K562 (cell line): Measurements from ENCODE around the gene KIAA0825. TPM values are rescaled to one million over a fixed set of nuclear protein-coding genes. Genes with fewer than 3 reads are reported as not detected.

Experiments
- ATAC-seq: fragments of 200-7000 bp; cut with Tn5 transposase; 3 replicates; pipeline ENCODE4 v1.9.1; 2020; ENCODE audit warnings: moderate library complexity
- BruUV-seq: library from RNA; stranded (reverse); fragments of 400-500 nt; replicated peaks from 2 replicates; lab custom pipeline; 2021; lab: Mats Ljungman, UMichigan
- CTCF ChIA-PET: fragments of 300-600 bp; formaldehyde crosslinking; extraction: SDS; loops from one replicate; lab custom pipeline; 2021; ENCODE audit warnings: low intra/inter-chr PET ratio; lab: Yijun Ruan, JAX
- POLR2A ChIA-PET: fragments of 300-600, 350-650 bp; sonication (Branson Sonifier 250); formaldehyde crosslinking; extraction: SDS; loops from one replicate; lab custom pipeline; 2021; ENCODE audit warnings: antibody characterized with exemption, inconsistent platforms; lab: Yijun Ruan, JAX
- DNase-seq, 4 experiments: peaks; one replicate each; pipeline versions ENCODE4 v3.0.0 to v3.0.0-alpha.2; 2011 to 2018; ENCODE audit warnings: low spot score in 3 of 4, mixed read lengths in 3 of 4; ENCODE audit errors: extremely low read depth in 1 of 4
- FAIRE-seq: peaks from 2 replicates; lab custom pipeline; 2011; peaks lifted over from hg19 to GRCh38; lab: Jason Lieb, UNC
- H2AFZ ChIP-seq: 2 replicates; pipeline ENCODE4 v1.6.0; 2011; ENCODE audit warnings: low read depth, low read length, control low read depth, inconsistent platforms
- H3K27ac ChIP-seq: fragments of 200-600 bp; 3 replicates; pipeline ENCODE4 v1.8.0; 2011; ENCODE audit warnings: low read depth, mild to moderate bottlenecking, control low read depth, inconsistent platforms, low read length, moderate library complexity, mixed read lengths; ENCODE audit errors: extremely low read depth
- H3K27me3 ChIP-seq, 2 experiments: fragments of 300-600 bp in 1 of 2; 2 replicates in 1 of 2; 3 replicates in 1 of 2; pipeline versions ENCODE4 v1.6.0 to v1.8.0; 2011; ENCODE audit warnings: inconsistent platforms in 2 of 2, low read length in 2 of 2, mild to moderate bottlenecking in 1 of 2, mixed read lengths in 1 of 2, moderate library complexity in 1 of 2; ENCODE audit not compliant: control insufficient read depth in 2 of 2, insufficient read depth in 2 of 2
- H3K36me3 ChIP-seq: fragments of 300-600 bp; 3 replicates; pipeline ENCODE4 v1.8.0; 2011; ENCODE audit warnings: mild to moderate bottlenecking, low read length, inconsistent platforms; ENCODE audit not compliant: control insufficient read depth, insufficient read depth
- H3K4me1 ChIP-seq, 2 experiments: fragments of 200-600 bp in 1 of 2; replicated peaks in 1 of 2; 2 replicates in 1 of 2; 3 replicates in 1 of 2; pipeline versions ENCODE4 v1.5.1 to v1.8.0; 2011; ENCODE audit warnings: inconsistent platforms in 2 of 2, low read length in 2 of 2, mild to moderate bottlenecking in 1 of 2, mixed read lengths in 1 of 2, moderate library complexity in 1 of 2; ENCODE audit not compliant: control insufficient read depth in 2 of 2, insufficient read depth in 2 of 2
- H3K4me2 ChIP-seq: 2 replicates; pipeline ENCODE4 v1.6.1; 2011; ENCODE audit warnings: low read length, control low read depth, inconsistent platforms, mixed read lengths; ENCODE audit not compliant: insufficient read depth
- H3K4me3 ChIP-seq: fragments of 200-600 bp; sonication (generic), shearing (Covaris generic); 2 replicates; pipeline ENCODE4 v1.5.1; 2016; ENCODE audit warnings: control low read depth, inconsistent platforms
- H3K79me2 ChIP-seq: fragments of 200-600 bp; 3 replicates; pipeline ENCODE4 v1.8.0; 2011; ENCODE audit warnings: low read length, inconsistent platforms; ENCODE audit not compliant: control insufficient read depth, insufficient read depth
- H3K9ac ChIP-seq, 2 experiments: 2 replicates each; pipeline versions ENCODE4 v1.6.0 to v1.6.1; 2011; ENCODE audit warnings: low read depth in 2 of 2, low read length in 2 of 2, control low read depth in 1 of 2, inconsistent platforms in 1 of 2, mild to moderate bottlenecking in 1 of 2, mixed read lengths in 1 of 2; ENCODE audit not compliant: insufficient read depth in 1 of 2
- H3K9me1 ChIP-seq: one replicate; pipeline ENCODE4 v1.6.0; 2011; ENCODE audit warnings: inconsistent platforms, mild to moderate bottlenecking, low read length, moderate library complexity; ENCODE audit not compliant: control insufficient read depth, insufficient read depth
- H3K9me3 ChIP-seq: replicated peaks from 2 replicates; pipeline ENCODE4 v1.5.1; 2011; ENCODE audit warnings: low read depth, low read length, inconsistent platforms; ENCODE audit not compliant: control insufficient read depth, insufficient read depth
- H4K20me1 ChIP-seq: replicated peaks from 2 replicates; pipeline ENCODE4 v1.6.1; 2011; ENCODE audit warnings: low read length, inconsistent platforms, mixed read lengths; ENCODE audit not compliant: control insufficient read depth, insufficient read depth
- E2F3 ChIP-seq: fragments of 250-450 bp; sonication (Bioruptor Pico); IDR thresholded peaks from 2 replicates; pipeline ENCODE4 v1.4.0; 2020; ENCODE audit warnings: mild to moderate bottlenecking
- HMG20B ChIP-seq: fragments of 250-450 bp; sonication (Bioruptor Pico); IDR thresholded peaks from 2 replicates; pipeline ENCODE4 v1.5.0; 2021; ENCODE audit warnings: mild to moderate bottlenecking
- MAZ ChIP-seq, 2 experiments: fragments of 450-650 bp in 1 of 2; sonication (generic) in 1 of 2; formaldehyde crosslinking; IDR thresholded peaks in 1 of 2; conservative IDR thresholded peaks in 1 of 2; 2 replicates each; pipeline versions ENCODE4 v1.4.0 to v1.5.0; 2020; ENCODE audit warnings: mild to moderate bottlenecking in 1 of 2, missing genetic modification reagents in 1 of 2
- NR2F6 ChIP-seq: fragments of 450-650 bp; formaldehyde crosslinking; IDR thresholded peaks from 2 replicates; pipeline ENCODE4 v1.4.0; 2020; ENCODE audit warnings: mild to moderate bottlenecking
- PHF8 ChIP-seq: fragments of 200-600 bp; sonication (generic); IDR thresholded peaks from 2 replicates; pipeline ENCODE4 v1.6.1; 2012; ENCODE audit warnings: mixed run types, mild to moderate bottlenecking, inconsistent platforms, low read length, moderate library complexity, borderline replicate concordance
- WGBS: fragments of 100-300 bp; shearing (Covaris generic); methylation state at CpG from one replicate; pipeline ENCODE4 v1.1.6; 2016; ENCODE audit warnings: low coverage, mixed read lengths; ENCODE audit not compliant: insufficient coverage; ENCODE audit errors: missing lambda C conversion rate; 5-methylcytosine and 5-hydroxymethylcytosine counted together
- in situ Hi-C: fragments of 300-500 bp; cut with MboI; formaldehyde crosslinking; loops from 4 replicates; pipeline ENCODE4 v1.15.0; 2018; ENCODE audit warnings: inconsistent platforms, mixed read lengths
- intact Hi-C: fragments of 100-400 bp; cut with micrococcal nuclease; formaldehyde crosslinking; loops from 2 replicates; pipeline ENCODE4 v1.14.2; 2022
- polyA plus RNA-seq, 8 experiments: library from polyadenylated mRNA; depleted of rRNA in 4 of 8; stranded (reverse) in 5 of 8; unstranded in 3 of 8; fragments of >200 nt; fragmentation: Nextera tagmentation in 2 of 8; fragmentation: Illumina TruSeq in 1 of 8; extraction: Ambion mirVana in 2 of 8; extraction: Trizol in 1 of 8; gene quantifications; 2 replicates each; pipeline versions ENCODE4 v1.2.1 to v1.2.3, GENCODE V29; 2011 to 2014; ENCODE audit warnings: inconsistent platforms in 1 of 8, missing spikeins in 1 of 8
- total RNA-seq, 7 experiments: library from RNA; depleted of rRNA in 6 of 7; stranded (reverse); fragments of >200 nt in 6 of 7; fragmentation: Illumina TruSeq in 2 of 7; extraction: Trizol in 2 of 7; gene quantifications; 2 replicates each; pipeline versions ENCODE4 v1.2.1 to v1.2.3, GENCODE V29; 2011 to 2021; ENCODE audit warnings: low replicate concordance in 1 of 7
- TF ChIP-seq, protein P1 (sequence below): fragments of 450-650 bp; IDR thresholded peaks from 2 replicates; pipeline ENCODE4 v1.6.1; 2016; ENCODE audit warnings: mild to moderate bottlenecking

Gene KIAA0825
- total and polyA plus RNA-seq, 9 of the 15 experiments (the other 6 are each of a cell fraction or from before 2014, with no cell fraction given), result 0.05 to 0.36 (median 0.16) TPM; not detected in 1

DNA sequence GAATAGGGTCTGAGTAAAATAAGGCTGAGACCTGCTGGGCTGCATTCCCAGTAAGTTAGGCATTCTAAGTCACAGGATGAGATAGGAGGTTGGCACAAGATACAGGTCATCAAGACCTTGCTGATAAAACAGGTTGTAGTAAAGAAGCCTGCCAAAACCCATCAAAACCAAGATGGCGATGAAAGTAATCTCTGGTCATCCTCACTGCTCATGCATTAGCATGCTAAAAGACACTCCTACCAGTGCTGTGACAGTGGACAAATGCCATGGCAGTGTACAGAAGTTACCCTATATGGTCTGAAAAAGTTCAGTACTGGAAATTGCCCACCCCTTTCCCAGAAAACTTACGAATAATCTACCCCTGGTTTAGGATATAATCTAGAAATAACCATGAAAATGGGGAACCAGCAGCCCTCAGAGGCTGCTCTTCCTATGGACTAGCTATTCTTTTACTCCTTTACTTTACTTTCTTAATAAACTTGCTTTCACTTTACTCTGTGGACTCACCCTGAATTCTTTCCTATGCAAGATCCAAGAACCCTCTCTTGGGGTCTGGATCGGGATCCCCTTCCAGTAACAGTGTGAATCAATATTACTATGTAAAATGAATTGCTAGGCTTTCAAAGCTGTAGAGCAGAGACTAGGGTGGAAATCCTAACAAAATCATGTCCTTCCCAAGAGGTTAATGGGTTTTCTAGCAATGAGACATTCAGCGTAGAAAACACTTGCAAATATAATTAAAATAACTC, 257.8 kb downstream of the KIAA0825 start:
- no peaks in the 10 kb centered on the region for H3K27me3 ChIP-seq
- BruUV-seq, result no TSS peak
- POLR2A ChIA-PET, result no interaction called here
- no peaks in the 10 kb centered on the region for H3K4me1 ChIP-seq
- H3K27ac ChIP-seq, result no peak overlapping the region
- 2% methylated on average over 4 of the region's 4 CpGs for WGBS
- no peak for DNase-seq
- intact Hi-C loops, result no loop called here
- in situ Hi-C loops, result no loop called here
- TF ChIP-seq HMG20B (no peak), PHF8 (no peak), MAZ (CRISPR knock-in tag; conservative IDR thresholded peaks at IDR 0.05 in 1 of 2, IDR thresholded peaks at IDR 0.05 in 1 of 2) (no peak), E2F3 (CRISPR knock-in tag) (no peak), NR2F6 (no peak)
- TF ChIP-seq, protein P1, sequence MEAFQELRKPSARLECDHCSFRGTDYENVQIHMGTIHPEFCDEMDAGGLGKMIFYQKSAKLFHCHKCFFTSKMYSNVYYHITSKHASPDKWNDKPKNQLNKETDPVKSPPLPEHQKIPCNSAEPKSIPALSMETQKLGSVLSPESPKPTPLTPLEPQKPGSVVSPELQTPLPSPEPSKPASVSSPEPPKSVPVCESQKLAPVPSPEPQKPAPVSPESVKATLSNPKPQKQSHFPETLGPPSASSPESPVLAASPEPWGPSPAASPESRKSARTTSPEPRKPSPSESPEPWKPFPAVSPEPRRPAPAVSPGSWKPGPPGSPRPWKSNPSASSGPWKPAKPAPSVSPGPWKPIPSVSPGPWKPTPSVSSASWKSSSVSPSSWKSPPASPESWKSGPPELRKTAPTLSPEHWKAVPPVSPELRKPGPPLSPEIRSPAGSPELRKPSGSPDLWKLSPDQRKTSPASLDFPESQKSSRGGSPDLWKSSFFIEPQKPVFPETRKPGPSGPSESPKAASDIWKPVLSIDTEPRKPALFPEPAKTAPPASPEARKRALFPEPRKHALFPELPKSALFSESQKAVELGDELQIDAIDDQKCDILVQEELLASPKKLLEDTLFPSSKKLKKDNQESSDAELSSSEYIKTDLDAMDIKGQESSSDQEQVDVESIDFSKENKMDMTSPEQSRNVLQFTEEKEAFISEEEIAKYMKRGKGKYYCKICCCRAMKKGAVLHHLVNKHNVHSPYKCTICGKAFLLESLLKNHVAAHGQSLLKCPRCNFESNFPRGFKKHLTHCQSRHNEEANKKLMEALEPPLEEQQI, result no peak
- no peaks in the 10 kb centered on the region for H3K79me2 ChIP-seq
- CTCF ChIA-PET, result no interaction called here
- no peak overlapping the region for H3K9ac ChIP-seq
- H4K20me1 ChIP-seq, result no peaks in the 10 kb centered on the region
- no peaks in the 10 kb centered on the region for H3K36me3 ChIP-seq
- H2AFZ ChIP-seq, result no peak overlapping the region
- H3K4me2 ChIP-seq, result no peak overlapping the region
- no peak for ATAC-seq
- H3K9me3 ChIP-seq, result no peaks in the 10 kb centered on the region
- FAIRE-seq, result no peak
- no peak overlapping the region for H3K4me3 ChIP-seq
- H3K9me1 ChIP-seq, result no peaks in the 10 kb centered on the region
